Nephron (organoid): Measurements from ENCODE around the gene CD99.
A peak's percentile ranks its signal among the peaks of the same experiment; 100 is the strongest.

Experiments
- H3K27ac Mint-ChIP-seq, 3 experiments: 2 replicates each; pipeline ENCODE4 v1.8.0; 2020; ENCODE audit warnings: mixed read lengths in 3 of 3, mild to moderate bottlenecking in 2 of 3, moderate library complexity in 1 of 3
- H3K27me3 Mint-ChIP-seq: 2 replicates; pipeline ENCODE4 v1.8.0; 2021; ENCODE audit warnings: low read depth, mild to moderate bottlenecking, moderate library complexity, mixed read lengths
- H3K36me3 Mint-ChIP-seq: 2 replicates; pipeline ENCODE4 v1.8.0; 2020; ENCODE audit warnings: low read depth, mixed read lengths
- H3K4me1 Mint-ChIP-seq: 2 replicates; pipeline ENCODE4 v1.8.0; 2020; ENCODE audit warnings: mixed read lengths
- H3K4me3 Mint-ChIP-seq, 3 experiments: 2 replicates each; pipeline ENCODE4 v1.8.0; 2020; ENCODE audit warnings: mild to moderate bottlenecking in 3 of 3, mixed read lengths in 3 of 3, moderate library complexity in 2 of 3
- H3K9me3 Mint-ChIP-seq: 2 replicates; pipeline ENCODE4 v1.8.0; 2020; ENCODE audit warnings: mixed read lengths
- TF ChIP-seq, protein P1 (sequence below), 3 experiments: fragments of 200-600 bp; sonication (generic); IDR thresholded peaks; one replicate each; pipeline ENCODE4 v1.5.0; 2021; ENCODE audit warnings: antibody characterized with exemption in 3 of 3; ENCODE audit not compliant: unreplicated experiment in 3 of 3

The CD99 gene

DNA sequence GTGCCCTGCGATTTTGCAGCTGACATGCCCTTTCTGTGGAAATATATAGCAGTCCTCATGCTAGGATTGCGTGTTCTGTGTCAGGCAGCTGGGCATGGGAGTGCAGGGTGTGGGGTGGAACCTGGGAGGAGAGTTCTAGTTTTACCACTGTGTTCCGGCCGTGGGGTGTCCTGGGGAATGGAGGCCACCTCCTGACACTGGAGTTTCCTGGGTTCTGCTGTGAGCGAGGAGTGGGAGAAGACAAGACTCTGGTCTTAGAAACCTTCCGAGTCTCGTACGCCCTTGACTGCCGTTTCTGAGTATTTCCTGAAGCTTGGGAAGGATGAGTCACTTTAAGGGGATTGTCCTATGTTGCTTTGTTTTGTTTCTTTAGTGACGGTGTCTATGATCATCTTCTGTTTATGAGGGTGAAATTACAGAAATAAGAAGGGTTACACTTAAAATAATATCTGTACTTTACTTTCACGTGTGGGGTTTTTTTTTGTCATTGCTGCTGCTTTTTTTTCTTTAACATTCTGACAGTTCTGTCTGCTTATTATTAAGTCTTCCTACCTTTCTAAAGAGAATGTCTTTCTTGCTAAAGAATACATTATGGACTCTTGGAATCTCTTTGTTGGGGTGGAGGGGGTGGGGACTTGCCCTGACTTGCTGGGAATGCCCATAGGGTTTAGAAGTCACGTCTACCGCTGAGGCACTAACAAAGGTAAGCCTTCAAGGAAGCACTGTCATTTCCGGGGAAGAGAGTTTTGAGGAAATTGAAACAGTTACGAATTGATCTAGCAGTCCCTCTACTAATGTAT lies 19.1 kb downstream of the CD99 start:
- Mint-ChIP-seq H3K4me1 (peaks cover 40% of the 10 kb centered on the region), H3K27ac (peak overlapping the region; percentile 21 to 47 (median 42)), H3K4me3 (no peak overlapping the region)

DNA sequence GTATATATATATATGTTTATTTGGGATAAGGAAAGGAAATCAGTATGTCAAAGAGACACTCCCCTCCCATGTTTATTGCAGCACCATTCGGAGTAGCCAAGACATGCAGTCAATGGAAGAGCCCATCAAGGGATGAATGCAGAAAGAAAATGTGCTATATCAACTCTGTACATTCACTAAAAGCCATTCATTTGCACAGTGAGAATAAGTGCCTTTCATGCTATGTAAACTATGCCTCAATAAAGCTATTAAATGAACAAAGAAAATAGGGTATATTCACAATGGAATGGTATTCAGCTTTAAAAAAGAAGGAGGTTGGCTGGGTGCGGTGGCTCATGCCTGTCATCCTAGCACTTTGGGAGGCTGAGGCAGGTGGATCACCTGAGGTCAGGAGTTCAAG lies 20.3 kb downstream of the CD99 start:
- no peak overlapping the region for H3K4me3 Mint-ChIP-seq
- no peaks in the 10 kb centered on the region for H3K9me3 Mint-ChIP-seq
- no peaks in the 10 kb centered on the region for H3K27me3 Mint-ChIP-seq
- peaks cover 36% of the 10 kb centered on the region for H3K4me1 Mint-ChIP-seq
- H3K27ac Mint-ChIP-seq: no peak overlapping the region
- H3K36me3 Mint-ChIP-seq: peaks cover 21% of the 10 kb centered on the region
- TF ChIP-seq, protein P1, sequence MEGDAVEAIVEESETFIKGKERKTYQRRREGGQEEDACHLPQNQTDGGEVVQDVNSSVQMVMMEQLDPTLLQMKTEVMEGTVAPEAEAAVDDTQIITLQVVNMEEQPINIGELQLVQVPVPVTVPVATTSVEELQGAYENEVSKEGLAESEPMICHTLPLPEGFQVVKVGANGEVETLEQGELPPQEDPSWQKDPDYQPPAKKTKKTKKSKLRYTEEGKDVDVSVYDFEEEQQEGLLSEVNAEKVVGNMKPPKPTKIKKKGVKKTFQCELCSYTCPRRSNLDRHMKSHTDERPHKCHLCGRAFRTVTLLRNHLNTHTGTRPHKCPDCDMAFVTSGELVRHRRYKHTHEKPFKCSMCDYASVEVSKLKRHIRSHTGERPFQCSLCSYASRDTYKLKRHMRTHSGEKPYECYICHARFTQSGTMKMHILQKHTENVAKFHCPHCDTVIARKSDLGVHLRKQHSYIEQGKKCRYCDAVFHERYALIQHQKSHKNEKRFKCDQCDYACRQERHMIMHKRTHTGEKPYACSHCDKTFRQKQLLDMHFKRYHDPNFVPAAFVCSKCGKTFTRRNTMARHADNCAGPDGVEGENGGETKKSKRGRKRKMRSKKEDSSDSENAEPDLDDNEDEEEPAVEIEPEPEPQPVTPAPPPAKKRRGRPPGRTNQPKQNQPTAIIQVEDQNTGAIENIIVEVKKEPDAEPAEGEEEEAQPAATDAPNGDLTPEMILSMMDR (IDR thresholded peaks at IDR 0.05; ENCODE audit: unreplicated experiment in 3 of 3): no peak

More for the DNA sequence above, 19.1 kb downstream of the CD99 start:
- no peaks in the 10 kb centered on the region for H3K27me3 Mint-ChIP-seq
- no peaks in the 10 kb centered on the region for H3K9me3 Mint-ChIP-seq
- TF ChIP-seq, protein P1 (IDR thresholded peaks at IDR 0.05; ENCODE audit: unreplicated experiment in 3 of 3): no peak
- peaks cover 14% of the 10 kb centered on the region for H3K36me3 Mint-ChIP-seq

DNA sequence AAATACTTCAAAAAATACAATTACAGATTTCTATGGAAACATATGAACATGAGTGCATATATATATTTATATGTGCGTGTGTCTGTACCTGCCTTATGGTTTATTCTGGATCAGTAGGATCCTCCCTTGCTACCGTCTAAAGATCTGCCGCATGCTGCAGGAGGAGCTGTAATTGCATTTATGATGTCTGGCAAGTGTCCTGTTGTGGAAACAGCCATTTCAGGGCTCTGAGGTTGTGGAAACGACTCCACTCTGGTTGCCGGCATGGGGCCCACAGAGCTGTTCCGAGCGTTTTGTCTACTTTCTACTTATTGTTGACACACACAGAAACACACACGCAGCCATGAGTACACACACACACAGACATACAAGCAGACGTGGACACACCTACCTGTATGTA lies 21.3 kb downstream of the CD99 start:
- TF ChIP-seq, protein P1 (IDR thresholded peaks at IDR 0.05; ENCODE audit: unreplicated experiment in 3 of 3): no peak
- Mint-ChIP-seq H3K4me1 (peaks cover 30% of the 10 kb centered on the region), H3K9me3 (no peaks in the 10 kb centered on the region), H3K27me3 (no peaks in the 10 kb centered on the region), H3K4me3 (no peak overlapping the region), H3K36me3 (peaks cover 27% of the 10 kb centered on the region), H3K27ac (no peak overlapping the region)

DNA sequence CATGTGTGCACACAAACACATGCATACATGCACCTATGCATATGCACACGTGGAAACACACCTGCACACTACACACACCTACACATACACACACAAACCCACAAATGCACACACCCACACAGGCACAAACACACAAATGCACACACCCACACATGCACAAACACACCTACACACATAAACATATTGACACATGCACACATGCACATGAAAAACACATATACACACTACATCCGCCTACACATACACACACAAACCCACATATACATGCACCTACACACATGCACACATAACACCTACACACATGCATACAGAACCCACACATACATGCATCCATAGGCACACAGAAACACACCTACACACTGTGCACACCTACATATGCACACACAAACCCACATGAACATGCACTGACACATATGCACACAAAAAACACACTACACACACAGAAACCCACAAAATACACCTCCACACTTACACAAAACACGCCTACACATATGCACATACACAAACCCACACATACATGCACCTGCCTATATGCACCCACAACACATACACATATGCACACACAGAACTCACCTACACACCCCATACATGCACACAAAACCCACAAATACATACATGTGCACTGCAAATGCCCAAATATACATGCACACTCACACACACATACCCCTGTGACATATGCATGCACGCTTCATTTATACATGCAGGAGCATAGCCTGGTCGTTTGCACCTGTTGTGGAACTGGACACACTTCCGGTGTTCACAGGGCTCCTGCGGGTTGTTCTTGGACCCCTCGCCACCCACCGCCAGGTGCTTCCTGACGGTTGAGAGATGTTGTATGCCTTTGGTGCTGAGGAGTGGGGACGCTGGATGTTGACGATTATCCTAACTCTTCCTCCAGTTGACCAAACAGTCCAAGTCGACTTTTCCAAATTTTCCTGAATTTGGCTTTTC lies 22.1 kb downstream of the CD99 start:
- Mint-ChIP-seq H3K4me3 (no peak overlapping the region), H3K27ac (no peak overlapping the region), H3K4me1 (peaks cover 23% of the 10 kb centered on the region)

DNA sequence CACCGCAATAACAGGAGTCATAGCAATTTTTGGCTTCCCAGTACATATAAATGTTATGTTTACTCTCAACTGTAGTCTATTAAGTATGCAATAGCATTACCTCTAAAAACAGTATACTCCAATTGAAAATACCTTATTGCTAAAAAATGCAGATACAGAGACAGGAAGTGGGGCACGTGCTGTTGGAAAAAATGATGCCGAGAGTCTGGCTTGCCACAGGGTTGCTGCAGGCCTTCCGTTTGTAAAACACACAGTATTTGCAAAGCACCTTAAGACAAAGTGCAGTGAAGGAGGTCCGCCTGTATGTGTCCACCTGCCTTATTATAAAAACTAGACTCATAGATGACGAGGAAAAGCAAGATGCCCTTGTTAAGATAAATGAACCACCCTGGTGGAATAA lies 23.5 kb downstream of the CD99 start:
- H3K27me3 Mint-ChIP-seq: no peaks in the 10 kb centered on the region
- H3K27ac Mint-ChIP-seq: no peak overlapping the region
- peaks cover 10% of the 10 kb centered on the region for H3K4me1 Mint-ChIP-seq
- TF ChIP-seq, protein P1 (IDR thresholded peaks at IDR 0.05; ENCODE audit: unreplicated experiment in 3 of 3): no peak
- no peak overlapping the region for H3K4me3 Mint-ChIP-seq
- no peaks in the 10 kb centered on the region for H3K9me3 Mint-ChIP-seq
- H3K36me3 Mint-ChIP-seq: peaks cover 49% of the 10 kb centered on the region

More for the DNA sequence above, 22.1 kb downstream of the CD99 start:
- H3K27me3 Mint-ChIP-seq: no peaks in the 10 kb centered on the region
- peaks cover 35% of the 10 kb centered on the region for H3K36me3 Mint-ChIP-seq
- no peaks in the 10 kb centered on the region for H3K9me3 Mint-ChIP-seq
- TF ChIP-seq, protein P1 (IDR thresholded peaks at IDR 0.05; ENCODE audit: unreplicated experiment in 3 of 3): no peak
